RWPE1 (cell line): ENCODE measurements around the gene ADGRV1.

Source experiments
- CTCF ChIA-PET: fragments of 350-600 bp; sonication (Branson Sonifier 250); formaldehyde crosslinking; extraction: SDS; loops from one replicate; lab custom pipeline; 2021; lab: Yijun Ruan, JAX
- POLR2A ChIA-PET: fragments of 400-600 bp; formaldehyde crosslinking; extraction: SDS; loops from one replicate; lab custom pipeline; 2020; ENCODE audit warnings: antibody characterized with exemption; ENCODE audit not compliant: low non-redundant PET; lab: Yijun Ruan, JAX
- DNase-seq: peaks from one replicate; pipeline ENCODE4 v3.0.0; 2012; ENCODE audit warnings: low spot score
- H3K27ac ChIP-seq: fragments of 450-650 bp; 2 replicates; pipeline ENCODE4 v1.5.1; 2017
- CTCF ChIP-seq: fragments of 450-650 bp; conservative IDR thresholded peaks from 2 replicates; pipeline ENCODE4 v1.5.1; 2017; ENCODE audit warnings: low read depth, mild to moderate bottlenecking

Gene ADGRV1

DNA sequence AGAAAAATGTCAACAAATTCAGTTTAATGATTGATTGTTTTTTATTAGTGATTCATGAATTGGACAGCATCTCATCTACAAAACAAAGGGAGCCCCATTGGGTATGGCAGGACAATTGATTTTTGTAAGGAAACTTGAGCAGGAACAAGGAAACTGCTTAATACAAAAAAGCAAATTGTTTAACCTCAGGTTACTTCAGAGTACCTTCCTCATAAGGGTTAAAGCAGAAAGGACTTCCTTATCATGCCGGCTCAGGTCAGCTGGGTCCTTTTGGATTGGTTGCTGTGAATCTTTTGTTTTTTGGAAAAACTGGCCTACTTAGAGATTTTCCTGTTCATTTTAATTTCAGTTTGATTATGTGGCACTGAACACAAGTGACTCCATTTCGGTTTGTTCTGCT, 612.7 kb downstream of the ADGRV1 start:
- no peak overlapping the region for H3K27ac ChIP-seq
- TF ChIP-seq CTCF, result no peak
- POLR2A ChIA-PET, result no interaction called here
- CTCF ChIA-PET, result no interaction called here
- no peak for DNase-seq

- no peak for DNase-seq
- TF ChIP-seq CTCF, result no peak
- POLR2A ChIA-PET, result no interaction called here
- no peak overlapping the region for H3K27ac ChIP-seq
- CTCF ChIA-PET, result interaction anchor here (0.6 kb wide), 1 partner anchor 60 kb away, joined by 4 read pairs; no protein-coding TSS in a partner anchor
Measured at GRCh38 chr5:91174396-91174795, 615.8 kb downstream of the ADGRV1 start.

GRCh38 chr5:91175708-91176107, 617.1 kb downstream of the ADGRV1 start:
- ChIA-PET POLR2A (no interaction called here), CTCF (no interaction called here)
- TF ChIP-seq CTCF, result no peak
- no peak overlapping the region for H3K27ac ChIP-seq
- no peak for DNase-seq

DNA sequence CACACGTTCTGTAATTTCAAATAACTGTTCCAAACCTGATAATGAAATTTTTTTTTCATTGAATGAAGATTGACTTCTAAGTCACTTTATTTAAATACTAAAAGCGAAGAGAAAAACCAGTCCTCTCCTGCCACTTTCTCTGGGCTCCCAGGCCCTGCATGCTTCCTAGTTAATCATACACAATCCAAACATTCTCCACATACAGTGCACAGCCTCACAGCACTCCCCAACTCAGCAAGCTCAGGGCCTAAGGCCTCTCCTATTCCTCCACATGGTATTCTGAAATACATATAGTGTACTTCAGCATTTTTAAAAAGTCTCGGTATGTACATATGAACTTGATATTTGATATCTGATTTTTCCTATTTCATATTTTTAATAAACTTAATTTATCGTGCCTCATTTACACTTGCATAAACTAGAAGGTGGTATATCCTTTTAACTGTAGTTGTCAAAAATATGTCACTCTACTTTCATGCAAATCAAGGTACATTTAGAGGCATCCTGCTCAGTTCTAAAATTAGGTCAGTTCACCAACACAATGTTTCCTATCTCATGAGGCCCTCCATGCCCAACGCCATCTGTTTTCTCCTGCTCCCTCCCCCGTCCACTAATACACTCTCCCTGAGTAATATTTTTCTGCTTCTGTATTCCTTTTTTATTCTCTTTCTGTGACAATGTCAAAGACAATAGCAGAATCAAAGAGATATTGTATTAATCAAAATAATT, 617.9 kb downstream of the ADGRV1 start:
- DNase-seq, result no peak
- no peak overlapping the region for H3K27ac ChIP-seq
- ChIA-PET POLR2A (no interaction called here), CTCF (no interaction called here)
- TF ChIP-seq CTCF, result no peak

DNA sequence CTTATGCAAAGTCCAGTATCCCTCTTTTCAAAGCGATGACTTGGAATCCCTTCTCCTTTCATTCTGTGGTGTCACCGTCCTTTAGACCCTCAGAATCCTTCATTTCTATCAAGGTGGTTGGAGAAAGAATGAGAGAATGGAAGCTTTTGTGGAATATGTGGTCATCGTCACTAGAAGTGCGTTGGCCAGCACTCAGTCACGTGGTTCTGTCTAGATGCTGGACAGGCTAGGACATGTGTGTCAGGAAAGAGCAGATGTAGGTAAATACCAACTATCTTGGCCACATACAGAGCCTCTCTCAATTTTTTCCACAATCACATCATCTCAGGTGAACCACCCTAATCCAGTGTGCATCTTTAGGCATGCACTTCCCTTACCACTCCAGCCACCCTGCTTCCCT, 618.5 kb downstream of the ADGRV1 start:
- ChIA-PET POLR2A (no interaction called here), CTCF (no interaction called here)
- TF ChIP-seq CTCF, result no peak

GRCh38 chr5:91177639-91178038, 619.0 kb downstream of the ADGRV1 start:
- CTCF ChIA-PET, result interaction anchor here (0.5 kb wide), 1 partner anchor 29 kb away, joined by 3 read pairs; no protein-coding TSS in a partner anchor
- TF ChIP-seq CTCF, result no peak
- no peak overlapping the region for H3K27ac ChIP-seq
- DNase-seq, result no peak
- POLR2A ChIA-PET, result no interaction called here

More for the DNA sequence above, 618.5 kb downstream of the ADGRV1 start:
- DNase-seq, result no peak
- no peak overlapping the region for H3K27ac ChIP-seq
